Activated CD4-positive, alpha-beta T cell treated with anti-CD3 and anti-CD28 coated beads for 36 hours (primary cell): Measurements from ENCODE around the gene KCNK15. TPM values are rescaled to one million over a fixed set of nuclear protein-coding genes. Genes with fewer than 3 reads are reported as not detected.
"Not testable (repeated sequence)": the region's sequence is repeated elsewhere in the genome, so short reads cannot be mapped to it uniquely, and the experiment has no call there.

Experiments
- ATAC-seq: fragments of 200-7000 bp; cut with Tn5 transposase; one replicate; pipeline ENCODE4 v1.10.0; 2021; ENCODE audit warnings: mild to moderate bottlenecking, moderate library complexity
- CTCF ChIA-PET: fragments of 350-600 bp; sonication (Branson Sonifier 250); formaldehyde crosslinking; loops from one replicate; lab custom pipeline; 2021; ENCODE audit warnings: antibody characterized with exemption; lab: Charles Lee
- POLR2A ChIA-PET: fragments of 350-600 bp; sonication (Branson Sonifier 250); formaldehyde crosslinking; loops from one replicate; lab custom pipeline; 2021; ENCODE audit warnings: antibody characterized with exemption, inconsistent platforms; lab: Charles Lee
- DNase-seq: peaks from one replicate; pipeline ENCODE4 v3.0.0-alpha.2; 2020
- H3K27ac Mint-ChIP-seq: one replicate; pipeline ENCODE4 v1.8.0; 2021; ENCODE audit warnings: mixed read lengths
- H3K27me3 Mint-ChIP-seq: one replicate; pipeline ENCODE4 v1.8.0; 2021; ENCODE audit warnings: mixed read lengths
- H3K36me3 Mint-ChIP-seq: one replicate; pipeline ENCODE4 v1.8.0; 2021; ENCODE audit warnings: low read depth, mixed read lengths
- H3K4me1 Mint-ChIP-seq: one replicate; pipeline ENCODE4 v1.8.0; 2021; ENCODE audit warnings: mixed read lengths
- H3K4me3 Mint-ChIP-seq: one replicate; pipeline ENCODE4 v1.8.0; 2021; ENCODE audit warnings: mild to moderate bottlenecking, moderate library complexity, mixed read lengths
- H3K9me3 Mint-ChIP-seq: one replicate; pipeline ENCODE4 v1.8.0; 2021; ENCODE audit warnings: low read depth, mixed read lengths
- intact Hi-C, 2 experiments: fragments of 100-400 bp; cut with DNase I in 1 of 2; cut with micrococcal nuclease in 1 of 2; formaldehyde crosslinking; loops; one replicate each; pipeline versions ENCODE4 v1.14.2 to v1.15.1; 2022 to 2024; cut with DNase I, micrococcal nuclease
- total RNA-seq, 2 experiments: library from RNA; stranded (reverse); gene quantifications; one replicate each; pipeline ENCODE4 v1.2.3, GENCODE V29; 2021

The KCNK15 gene
- total RNA-seq, 2 experiments from 2014 or later, result 1.1 to 1.4 TPM

DNA sequence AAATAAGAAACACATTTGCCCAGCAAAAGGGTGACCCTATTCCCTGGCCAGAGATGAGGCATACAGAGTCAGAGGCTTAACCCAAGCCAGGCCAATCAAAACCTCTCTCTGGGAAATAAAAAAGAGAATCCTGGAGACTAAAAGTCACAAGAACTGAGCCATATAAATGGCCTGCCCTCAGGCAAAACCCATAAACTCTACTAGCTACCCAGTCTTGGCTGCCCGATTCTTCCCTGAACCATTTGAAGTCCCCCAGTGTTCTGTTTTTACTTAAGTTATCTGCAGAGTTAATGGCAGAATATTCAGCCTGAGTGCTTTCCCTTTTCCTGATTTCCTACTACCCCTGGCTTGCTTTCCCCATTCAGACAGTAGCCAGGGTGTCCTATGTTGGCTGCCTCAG lies 13.9 kb downstream of the KCNK15 start:
- ChIA-PET CTCF (interaction anchor here (0.6 to 1.1 kb wide), 3 partner anchors 12 to 76 kb away, joined by 3 to 5 read pairs (median 3); no protein-coding TSS in a partner anchor), POLR2A (no interaction called here)
- H3K4me3 Mint-ChIP-seq, result no peak overlapping the region
- H3K9me3 Mint-ChIP-seq, result no peaks in the 10 kb centered on the region
- intact Hi-C loops, result no loop called here
- H3K36me3 Mint-ChIP-seq, result no peaks in the 10 kb centered on the region
- no peak for ATAC-seq
- no peak overlapping the region for H3K27ac Mint-ChIP-seq
- no peaks in the 10 kb centered on the region for H3K4me1 Mint-ChIP-seq
- peaks cover 7% of the 10 kb centered on the region for H3K27me3 Mint-ChIP-seq
- no peak for DNase-seq

DNA sequence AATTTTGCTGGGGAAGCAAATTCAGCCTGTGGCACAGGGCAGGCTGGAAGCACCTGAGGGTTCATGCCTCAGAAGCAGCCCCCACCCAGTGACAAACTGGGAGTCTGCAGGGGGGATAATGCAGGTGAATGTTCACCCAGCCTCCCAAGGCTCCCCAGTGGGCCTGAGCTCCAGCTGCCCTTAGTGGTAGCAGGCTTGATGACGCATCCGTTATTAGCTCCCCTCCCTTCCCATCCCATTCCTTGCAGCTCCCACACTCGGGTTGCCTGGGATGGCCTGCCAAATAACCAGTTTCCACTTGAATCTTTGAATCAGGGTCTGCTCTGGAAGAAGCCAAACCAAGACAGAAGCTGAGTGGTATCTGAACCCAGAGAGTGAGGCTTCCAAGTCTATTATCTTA lies 15.8 kb downstream of the KCNK15 start:
- Mint-ChIP-seq H3K4me3 (no peak overlapping the region), H3K9me3 (no peaks in the 10 kb centered on the region), H3K36me3 (no peaks in the 10 kb centered on the region), H3K4me1 (no peaks in the 10 kb centered on the region), H3K27me3 (peaks cover 11% of the 10 kb centered on the region), H3K27ac (no peak overlapping the region)
- CTCF ChIA-PET, result interaction anchor here (0.8 to 1.8 kb wide), 3 partner anchors 14 to 106 kb away, joined by 3 to 8 read pairs (median 3); no protein-coding TSS in a partner anchor
- DNase-seq, result no peak
- intact Hi-C loops, result no loop called here
- ATAC-seq, result no peak
- POLR2A ChIA-PET, result no interaction called here

DNA sequence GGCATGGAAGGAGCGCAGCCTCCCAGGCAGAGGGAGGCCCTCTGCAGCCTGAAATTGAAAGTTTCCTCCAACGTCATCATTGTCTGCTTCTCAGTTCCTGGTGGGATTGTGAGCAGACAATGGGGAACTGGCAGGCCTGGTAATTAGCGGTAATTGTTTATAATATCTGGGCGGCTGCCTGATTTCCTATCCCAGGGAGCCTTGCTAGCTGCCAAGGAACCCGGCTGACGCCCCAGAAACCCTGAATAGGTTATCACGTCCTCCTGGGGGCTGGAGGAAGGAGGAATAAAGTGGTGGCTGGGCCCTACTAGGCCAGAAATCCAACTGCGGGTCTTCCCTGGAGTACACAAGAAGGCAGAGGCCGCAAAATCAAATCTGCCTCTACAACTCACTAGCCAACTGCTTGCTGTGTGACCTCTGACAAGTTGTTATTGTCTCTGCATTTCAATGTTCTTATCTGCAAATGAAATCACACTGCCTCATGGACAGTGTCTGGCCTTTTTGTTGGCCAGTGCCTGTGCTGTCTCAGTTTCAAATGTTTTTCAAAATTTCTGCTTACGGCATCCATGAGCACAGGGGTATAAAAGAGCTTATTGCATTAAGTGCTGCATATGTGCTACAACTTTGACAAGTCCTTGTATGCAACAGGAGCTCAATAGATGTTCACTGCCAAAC lies 16.9 kb downstream of the KCNK15 start:
- ATAC-seq, result no peak
- H3K4me3 Mint-ChIP-seq, result no peak overlapping the region
- ChIA-PET POLR2A (no interaction called here), CTCF (no interaction called here)
- H3K27me3 Mint-ChIP-seq, result peaks cover 11% of the 10 kb centered on the region
- no peak for DNase-seq
- H3K9me3 Mint-ChIP-seq, result no peaks in the 10 kb centered on the region
- H3K4me1 Mint-ChIP-seq, result no peaks in the 10 kb centered on the region
- intact Hi-C loops, result no loop called here
- H3K27ac Mint-ChIP-seq, result no peak overlapping the region
- H3K36me3 Mint-ChIP-seq, result no peaks in the 10 kb centered on the region

DNA sequence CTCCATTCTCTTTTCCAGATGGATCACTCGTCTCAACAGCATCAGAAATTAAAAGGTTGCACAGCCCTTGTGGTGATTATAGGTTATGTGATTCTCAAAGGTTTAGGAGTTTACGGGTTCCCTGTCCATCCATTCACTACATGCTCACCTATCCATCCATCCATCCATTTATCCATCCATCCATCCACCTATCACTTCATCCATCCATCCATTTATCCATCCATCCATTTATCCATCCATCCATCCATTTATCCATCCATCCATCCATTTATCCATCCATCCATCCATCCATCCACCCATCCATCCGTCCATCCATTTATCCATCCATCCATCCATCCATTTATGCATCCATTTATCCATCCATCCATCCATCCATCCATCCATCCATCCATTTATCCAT lies 18.1 kb downstream of the KCNK15 start:
- peaks cover 11% of the 10 kb centered on the region for H3K27me3 Mint-ChIP-seq
- H3K4me1 Mint-ChIP-seq, POLR2A ChIA-PET, H3K9me3 Mint-ChIP-seq, H3K4me3 Mint-ChIP-seq, intact Hi-C loops, H3K27ac Mint-ChIP-seq, ATAC-seq, H3K36me3 Mint-ChIP-seq, CTCF ChIA-PET, DNase-seq: not testable (repeated sequence)

DNA sequence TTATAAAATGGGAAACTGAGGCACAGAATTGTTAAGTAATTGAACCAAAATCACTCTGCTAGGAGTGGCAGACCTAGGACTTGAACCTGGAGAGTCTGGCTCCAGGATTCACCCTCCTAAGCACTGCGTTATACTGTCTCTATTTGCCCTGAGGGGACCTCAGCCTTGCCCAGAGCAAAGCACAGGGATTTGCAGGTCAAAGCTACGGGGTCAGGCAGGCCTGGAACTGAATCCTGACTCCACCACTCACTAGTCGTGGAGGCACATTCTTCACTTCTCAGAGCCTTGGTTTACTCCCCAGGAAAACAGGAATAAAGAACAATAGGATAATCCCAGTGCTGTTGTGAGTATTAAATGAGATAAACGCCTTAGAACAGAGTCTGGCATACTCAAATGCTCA lies 19.4 kb downstream of the KCNK15 start:
- ChIA-PET CTCF (no interaction called here), POLR2A (no interaction called here)
- intact Hi-C loops, result no loop called here
- H3K27ac Mint-ChIP-seq, result no peak overlapping the region
- H3K9me3 Mint-ChIP-seq, result no peaks in the 10 kb centered on the region
- H3K4me1 Mint-ChIP-seq, result no peaks in the 10 kb centered on the region
- peaks cover 11% of the 10 kb centered on the region for H3K27me3 Mint-ChIP-seq
- no peak for ATAC-seq
- no peak for DNase-seq
- H3K36me3 Mint-ChIP-seq, result no peaks in the 10 kb centered on the region
- no peak overlapping the region for H3K4me3 Mint-ChIP-seq

DNA sequence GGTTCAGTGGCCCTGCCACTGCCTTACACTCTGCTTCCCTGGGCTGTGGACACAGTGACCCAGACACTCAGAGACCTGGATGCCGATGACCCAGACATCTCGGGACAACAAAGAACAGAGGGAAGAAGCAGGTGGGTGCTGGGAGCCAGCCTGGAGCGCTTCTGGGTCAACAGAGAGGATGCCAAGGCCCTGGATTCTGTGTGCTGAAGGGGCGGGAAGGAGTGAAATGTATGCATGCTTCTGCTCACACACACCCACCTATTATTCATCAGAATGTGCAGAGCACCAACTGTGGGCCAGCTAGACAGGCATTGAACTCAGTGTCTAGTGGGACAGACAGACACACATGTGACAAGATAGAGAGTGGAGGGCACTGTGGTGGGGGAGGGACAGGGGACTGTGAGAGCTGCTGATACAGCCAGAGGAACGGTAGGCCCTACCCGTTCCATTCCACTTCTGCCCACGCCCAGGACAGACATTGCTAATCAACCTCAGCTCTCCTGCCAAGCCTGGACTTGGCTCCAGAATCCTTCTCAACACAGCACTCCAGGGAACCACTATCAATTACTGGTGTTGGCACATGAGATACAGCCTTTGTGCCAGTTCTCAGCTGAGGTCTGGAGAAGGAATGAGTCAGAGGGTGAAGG lies 20.2 kb downstream of the KCNK15 start:
- ATAC-seq (no peak), DNase-seq (no peak)
- H3K27me3 Mint-ChIP-seq, result peaks cover 11% of the 10 kb centered on the region
- H3K27ac Mint-ChIP-seq, result no peak overlapping the region
- ChIA-PET POLR2A (no interaction called here), CTCF (no interaction called here)
- H3K4me3 Mint-ChIP-seq, result no peak overlapping the region
- no peaks in the 10 kb centered on the region for H3K4me1 Mint-ChIP-seq
- H3K9me3 Mint-ChIP-seq, result no peaks in the 10 kb centered on the region
- intact Hi-C loops, result no loop called here
- no peaks in the 10 kb centered on the region for H3K36me3 Mint-ChIP-seq

DNA sequence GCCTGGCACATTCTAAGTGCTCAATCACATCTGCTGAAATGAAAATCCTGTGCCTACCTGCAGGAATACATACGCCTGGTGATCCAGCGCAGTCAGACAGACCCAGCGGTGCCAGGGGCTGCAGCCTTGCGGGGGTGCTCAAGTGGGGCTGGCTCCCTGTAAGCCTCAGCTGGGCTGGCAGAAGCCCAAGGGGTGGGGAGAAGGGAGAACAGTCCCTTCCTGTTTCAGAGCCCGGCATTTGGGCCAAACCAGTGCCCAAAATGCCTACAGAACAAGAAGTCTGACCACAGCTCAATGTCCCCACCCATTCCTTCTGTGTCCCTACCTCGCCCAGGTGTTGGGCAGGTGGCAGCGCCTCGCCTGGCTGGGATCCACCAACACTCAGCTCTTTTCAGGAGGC lies 22.6 kb downstream of the KCNK15 start:
- no peak overlapping the region for H3K4me3 Mint-ChIP-seq
- no peaks in the 10 kb centered on the region for H3K36me3 Mint-ChIP-seq
- H3K27ac Mint-ChIP-seq, result no peak overlapping the region
- ChIA-PET CTCF (interaction anchor here (0.9 kb wide), 1 partner anchor 10 kb away, joined by 3 read pairs; no protein-coding TSS in a partner anchor), POLR2A (no interaction called here)
- ATAC-seq, result no peak
- intact Hi-C loops, result no loop called here
- peaks cover 12% of the 10 kb centered on the region for H3K27me3 Mint-ChIP-seq
- no peaks in the 10 kb centered on the region for H3K9me3 Mint-ChIP-seq
- no peaks in the 10 kb centered on the region for H3K4me1 Mint-ChIP-seq
- DNase-seq, result no peak

DNA sequence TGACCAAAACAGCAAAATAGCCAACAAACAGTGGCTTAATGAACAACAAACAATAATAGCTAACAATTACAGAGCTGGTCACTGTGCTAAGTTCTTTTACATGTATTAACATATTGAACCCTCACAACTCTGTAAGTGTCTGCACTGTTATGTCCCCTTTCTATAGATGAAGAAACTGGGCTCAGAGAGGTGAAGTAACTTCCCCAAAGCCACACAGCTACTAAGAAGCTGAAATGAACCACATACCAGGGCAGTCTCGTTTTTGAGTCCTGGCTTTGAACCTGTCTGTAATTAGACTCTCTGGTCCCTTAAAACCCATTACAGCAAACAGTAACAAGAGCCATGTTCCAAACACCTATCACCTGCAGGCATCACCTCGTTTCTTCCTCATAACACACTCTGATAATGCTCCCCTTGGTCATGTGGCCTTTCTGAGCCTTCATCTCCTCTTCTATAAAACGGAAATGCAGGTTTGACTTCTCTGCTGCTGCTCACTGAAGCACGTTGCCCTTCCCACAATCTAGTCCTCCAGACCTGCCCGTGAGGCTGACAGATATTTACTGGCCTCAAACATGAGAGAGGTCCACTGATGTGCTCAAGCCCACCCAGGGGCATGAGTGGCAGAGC lies 23.3 kb downstream of the KCNK15 start:
- H3K4me1 Mint-ChIP-seq, result no peaks in the 10 kb centered on the region
- H3K27me3 Mint-ChIP-seq, result peaks cover 10% of the 10 kb centered on the region
- no peaks in the 10 kb centered on the region for H3K36me3 Mint-ChIP-seq
- ATAC-seq (no peak), DNase-seq (no peak)
- H3K27ac Mint-ChIP-seq, result no peak overlapping the region
- no peaks in the 10 kb centered on the region for H3K9me3 Mint-ChIP-seq
- ChIA-PET POLR2A (no interaction called here), CTCF (no interaction called here)
- H3K4me3 Mint-ChIP-seq, result no peak overlapping the region
- intact Hi-C loops, result no loop called here

DNA sequence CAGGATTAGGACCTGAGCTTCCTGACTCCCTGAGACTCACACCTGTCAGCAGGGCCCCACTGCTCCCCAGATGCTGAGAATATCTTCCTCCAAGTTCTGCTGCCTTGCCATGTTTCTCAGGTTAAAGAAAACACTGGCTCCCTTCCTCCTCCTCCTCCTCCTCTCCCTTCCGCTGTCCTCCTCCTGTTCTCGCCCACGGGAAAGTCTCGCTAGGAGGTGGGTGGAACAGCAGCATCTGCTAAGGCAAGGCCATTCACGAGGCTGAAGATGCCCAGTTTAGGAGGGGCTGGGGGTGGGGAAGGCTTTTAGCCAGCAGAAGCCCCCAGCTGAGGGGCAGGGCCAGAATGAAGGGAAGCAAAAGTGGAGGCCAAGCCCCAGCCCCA lies 23.8 kb downstream of the KCNK15 start:
- Mint-ChIP-seq H3K4me3 (no peak overlapping the region), H3K9me3 (no peaks in the 10 kb centered on the region), H3K36me3 (no peaks in the 10 kb centered on the region), H3K27ac (no peak overlapping the region), H3K27me3 (peaks cover 5% of the 10 kb centered on the region), H3K4me1 (no peaks in the 10 kb centered on the region)
- DNase-seq (no peak), ATAC-seq (no peak)
- CTCF ChIA-PET, result no interaction called here
- intact Hi-C loops, result no loop called here
- POLR2A ChIA-PET, result no interaction called here

DNA sequence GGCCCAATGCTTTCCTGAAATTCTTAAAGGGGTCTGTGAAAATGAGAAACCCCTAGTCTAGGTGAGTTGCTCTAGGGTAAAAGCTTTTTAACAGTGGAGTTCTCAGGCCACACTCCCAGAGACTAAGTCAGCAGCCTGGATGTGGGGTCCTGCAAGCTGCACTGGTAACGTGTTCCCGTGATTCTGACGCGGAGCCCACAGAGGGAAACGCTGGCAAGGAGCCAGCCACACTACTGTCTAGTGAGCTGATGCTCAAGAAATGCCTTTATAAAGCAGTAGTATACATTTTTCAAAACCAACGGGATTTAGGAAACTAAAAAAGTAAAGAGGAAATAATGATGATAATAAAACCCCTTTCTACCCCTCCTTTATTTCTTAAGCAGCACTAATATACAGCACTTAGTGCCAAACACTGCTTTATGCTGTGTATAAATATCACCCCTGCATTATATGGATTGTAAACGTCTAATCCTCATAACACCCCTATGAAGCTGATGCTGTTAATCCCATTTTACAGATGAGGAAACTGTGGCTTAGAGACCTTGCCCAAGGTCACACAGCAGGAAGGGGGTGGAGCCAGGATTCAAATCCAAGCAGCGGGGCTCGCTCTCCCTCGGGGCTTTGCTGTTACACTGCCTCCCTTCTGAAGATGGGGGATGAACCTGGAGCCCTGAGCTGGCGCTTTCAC lies 25.0 kb downstream of the KCNK15 start:
- Mint-ChIP-seq H3K27me3 (peaks cover 5% of the 10 kb centered on the region), H3K36me3 (no peaks in the 10 kb centered on the region), H3K4me1 (no peaks in the 10 kb centered on the region), H3K9me3 (no peaks in the 10 kb centered on the region), H3K27ac (no peak overlapping the region), H3K4me3 (no peak overlapping the region)
- DNase-seq (no peak), ATAC-seq (no peak)
- CTCF ChIA-PET, result interaction anchor here (0.7 to 1.1 kb wide), 4 partner anchors 9 to 67 kb away, joined by 3 to 4 read pairs (median 3); no protein-coding TSS in a partner anchor
- POLR2A ChIA-PET, result no interaction called here
- intact Hi-C loops, result no loop called here

DNA sequence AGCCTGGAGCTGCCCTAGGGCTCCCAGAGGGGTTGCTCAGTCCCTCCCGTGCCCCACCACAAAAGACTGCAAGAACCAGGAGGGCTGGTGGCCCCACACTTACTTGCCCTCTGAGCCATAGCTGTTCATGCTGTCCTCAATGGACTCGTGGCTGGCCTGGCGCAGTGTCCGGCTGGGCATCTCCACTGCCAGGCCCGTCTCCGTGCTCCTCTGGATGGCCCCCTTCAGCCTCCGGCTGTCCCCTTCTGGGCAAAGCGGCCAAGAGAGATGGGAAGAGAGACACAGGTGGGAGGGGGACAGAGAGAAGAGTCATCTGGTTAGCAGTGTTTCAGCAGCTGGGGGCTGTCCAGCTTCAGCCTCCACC lies 25.5 kb downstream of the KCNK15 start:
- ChIA-PET CTCF (interaction anchor here (0.7 to 1.1 kb wide), 3 partner anchors 8 to 66 kb away, joined by 3 to 4 read pairs (median 3); no protein-coding TSS in a partner anchor), POLR2A (no interaction called here)
- H3K27me3 Mint-ChIP-seq, result peaks cover 5% of the 10 kb centered on the region
- no peak overlapping the region for H3K4me3 Mint-ChIP-seq
- H3K27ac Mint-ChIP-seq, result no peak overlapping the region
- no peaks in the 10 kb centered on the region for H3K9me3 Mint-ChIP-seq
- no peaks in the 10 kb centered on the region for H3K4me1 Mint-ChIP-seq
- no peak for ATAC-seq
- H3K36me3 Mint-ChIP-seq, result no peaks in the 10 kb centered on the region
- intact Hi-C loops, result no loop called here
- no peak for DNase-seq
